ENCODE results near the gene EEF1AKMT1.

DNA sequence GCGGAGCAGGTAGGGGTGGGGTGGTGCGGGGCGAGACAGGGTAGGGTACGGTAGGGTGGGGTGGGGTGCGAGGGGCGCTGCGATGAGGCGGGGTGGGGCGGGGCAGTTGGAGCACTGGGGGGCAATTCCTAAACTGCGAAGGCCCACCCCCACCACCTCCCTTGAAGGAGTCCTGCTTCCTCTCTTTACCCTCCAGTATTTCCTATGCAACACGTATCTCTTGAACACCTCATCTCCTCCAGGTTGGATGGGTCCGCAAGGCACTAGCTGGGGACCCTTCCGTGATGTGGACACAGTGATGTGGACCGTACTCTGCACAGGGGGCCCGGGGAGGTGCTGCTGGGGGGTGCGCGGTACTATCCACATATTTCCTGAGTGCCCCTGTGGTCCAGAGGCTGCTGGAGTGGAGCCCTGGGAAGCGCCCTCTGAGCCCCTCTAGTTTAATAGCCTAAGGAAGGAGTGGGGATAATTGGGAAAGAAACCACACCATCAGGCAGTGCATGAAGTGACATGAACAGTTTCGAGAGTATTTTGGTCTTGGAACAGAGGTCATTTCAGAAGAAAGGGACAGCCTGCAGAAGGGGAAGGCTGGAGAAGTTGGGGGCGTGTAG lies 69.2 kb downstream of the EEF1AKMT1 start:
- no peak for TF ChIP-seq POLR2A (IDR thresholded peaks at IDR 0.05)
- TF ChIP-seq, protein P1, sequence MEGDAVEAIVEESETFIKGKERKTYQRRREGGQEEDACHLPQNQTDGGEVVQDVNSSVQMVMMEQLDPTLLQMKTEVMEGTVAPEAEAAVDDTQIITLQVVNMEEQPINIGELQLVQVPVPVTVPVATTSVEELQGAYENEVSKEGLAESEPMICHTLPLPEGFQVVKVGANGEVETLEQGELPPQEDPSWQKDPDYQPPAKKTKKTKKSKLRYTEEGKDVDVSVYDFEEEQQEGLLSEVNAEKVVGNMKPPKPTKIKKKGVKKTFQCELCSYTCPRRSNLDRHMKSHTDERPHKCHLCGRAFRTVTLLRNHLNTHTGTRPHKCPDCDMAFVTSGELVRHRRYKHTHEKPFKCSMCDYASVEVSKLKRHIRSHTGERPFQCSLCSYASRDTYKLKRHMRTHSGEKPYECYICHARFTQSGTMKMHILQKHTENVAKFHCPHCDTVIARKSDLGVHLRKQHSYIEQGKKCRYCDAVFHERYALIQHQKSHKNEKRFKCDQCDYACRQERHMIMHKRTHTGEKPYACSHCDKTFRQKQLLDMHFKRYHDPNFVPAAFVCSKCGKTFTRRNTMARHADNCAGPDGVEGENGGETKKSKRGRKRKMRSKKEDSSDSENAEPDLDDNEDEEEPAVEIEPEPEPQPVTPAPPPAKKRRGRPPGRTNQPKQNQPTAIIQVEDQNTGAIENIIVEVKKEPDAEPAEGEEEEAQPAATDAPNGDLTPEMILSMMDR (IDR thresholded peaks at IDR 0.05) = no peak

All from Peyer's patch (tissue), 4 donors.